Right renal pelvis (tissue), 4 donors: ENCODE results near the gene RPP21. TPM values are rescaled to one million over a fixed set of nuclear protein-coding genes. Genes with fewer than 3 reads are reported as not detected.

Experiments
- DNase-seq, 4 donors: peaks; one replicate each; pipeline ENCODE4 v3.0.0-alpha.2; 2013; ENCODE audit warnings: low read depth in 4 of 4, low spot score in 3 of 4, missing footprints in 1 of 4
- polyA plus RNA-seq, 4 donors: library from polyadenylated mRNA; unstranded; fragments of 120-200 nt; gene quantifications; one replicate each; pipeline ENCODE4 v1.2.1, GENCODE V29; 2013; ENCODE audit not compliant: insufficient read length in 4 of 4

Gene RPP21
- polyA plus RNA-seq, 4 donors = 28.6 to 38.7 (median 30.7) TPM

GRCh38 chr6:30328397-30328796 is 16.6 kb upstream of the RPP21 start:
- no peak for DNase-seq

- DNase-seq = no peak
Observed at GRCh38 chr6:30329331-30329730, 15.6 kb upstream of the RPP21 start.

GRCh38 chr6:30331981-30332380 is 13.0 kb upstream of the RPP21 start:
- no peak for DNase-seq

- DNase-seq = no peak
Observed at GRCh38 chr6:30334075-30334783, 10.7 kb upstream of the RPP21 start.

GRCh38 chr6:30340589-30341054 is 4.3 kb upstream of the RPP21 start:
- no peak for DNase-seq

- no peak for DNase-seq
Observed at GRCh38 chr6:30341218-30341617, 3.7 kb upstream of the RPP21 start.

GRCh38 chr6:30341728-30342127 is 3.2 kb upstream of the RPP21 start:
- DNase-seq = no peak

GRCh38 chr6:30344191-30344867 is 627 bp upstream of the RPP21 start:
- DNase-seq = no peak

- DNase-seq = no peak
Observed at GRCh38 chr6:30345852-30346251, 896 bp downstream of the RPP21 start.

- DNase-seq = no peak
Observed at GRCh38 chr6:30348957-30349356, 4.0 kb downstream of the RPP21 start.

- no peak for DNase-seq
Observed at GRCh38 chr6:30349421-30350177, 4.6 kb downstream of the RPP21 start.

GRCh38 chr6:30350524-30350923 is 5.6 kb downstream of the RPP21 start:
- no peak for DNase-seq

- no peak for DNase-seq
Observed at GRCh38 chr6:30352550-30352949, 7.6 kb downstream of the RPP21 start.

GRCh38 chr6:30355281-30355680 is 10.3 kb downstream of the RPP21 start:
- no peak for DNase-seq

- DNase-seq = no peak
Observed at GRCh38 chr6:30356536-30356935, 11.6 kb downstream of the RPP21 start.

GRCh38 chr6:30357678-30358540 is 13.0 kb downstream of the RPP21 start:
- DNase-seq = peak; percentile 28 to 42 (median 33)

- DNase-seq = no peak
Observed at GRCh38 chr6:30359276-30359675, 14.3 kb downstream of the RPP21 start.

- DNase-seq = no peak
Observed at GRCh38 chr6:30360139-30360538, 15.2 kb downstream of the RPP21 start.

GRCh38 chr6:30361661-30362060 is 16.7 kb downstream of the RPP21 start:
- DNase-seq = no peak

- no peak for DNase-seq
Observed at GRCh38 chr6:30363459-30363858, 18.5 kb downstream of the RPP21 start.

GRCh38 chr6:30364591-30364990 is 19.6 kb downstream of the RPP21 start:
- no peak for DNase-seq
